IPS-18c (cell line): ENCODE measurements around the gene OR7C2.
A peak's percentile ranks its signal among the peaks of the same experiment; 100 is the strongest.

Experiments
- H3K4me3 ChIP-seq: 2 replicates; pipeline ENCODE4 v1.7.0; 2013; ENCODE audit warnings: low read depth, mild to moderate bottlenecking, low read length, moderate library complexity; ENCODE audit not compliant: insufficient read depth
- H3K9me3 ChIP-seq: one replicate; pipeline ENCODE4 v1.6.1; 2013; ENCODE audit warnings: mild to moderate bottlenecking, low read length, moderate library complexity; ENCODE audit not compliant: control insufficient read depth, insufficient read depth

OR7C2 gene

DNA sequence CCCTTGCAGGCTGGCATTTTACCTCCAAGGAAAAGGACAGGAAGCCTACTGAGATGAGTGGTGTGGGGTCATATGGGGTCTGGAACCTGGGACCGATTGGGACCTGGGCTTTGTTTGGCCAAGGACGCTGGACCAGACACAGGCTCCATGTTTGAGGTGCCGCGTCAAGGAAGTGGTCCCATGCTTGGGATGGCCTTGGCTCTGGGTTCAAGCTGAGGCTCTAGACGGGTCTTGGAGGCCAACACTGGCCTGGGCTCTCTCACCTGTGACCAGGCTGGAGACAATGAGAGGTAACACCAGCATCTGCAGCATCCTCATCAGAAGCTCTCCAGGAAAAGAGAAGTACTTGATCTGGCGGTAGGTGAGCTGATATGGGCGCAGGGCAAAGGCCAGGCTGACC, 30.2 kb downstream of the OR7C2 start:
- Histone ChIP-seq H3K4me3 (no peak overlapping the region), H3K9me3 (no peaks in the 10 kb centered on the region)

DNA sequence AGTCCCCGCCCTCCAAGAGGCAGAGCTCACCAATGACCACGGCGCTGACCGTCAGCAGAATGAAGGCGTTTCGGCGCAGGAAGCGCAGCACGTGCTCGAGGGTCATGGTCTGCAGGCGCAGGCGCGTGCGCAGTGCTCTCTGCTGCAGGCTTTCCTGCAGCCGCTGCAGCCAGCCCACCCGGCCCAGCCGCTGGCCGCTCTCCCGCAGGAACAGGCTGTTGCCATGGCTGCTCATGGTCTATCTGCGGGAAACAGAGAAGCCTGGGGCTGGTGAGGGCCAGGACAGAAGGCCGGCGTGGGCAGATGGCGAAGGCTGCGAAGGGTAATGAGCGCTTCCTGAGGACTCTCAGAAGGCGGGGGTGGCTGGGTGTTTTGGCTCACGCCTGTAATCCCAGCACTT, 31.4 kb downstream of the OR7C2 start:
- Histone ChIP-seq H3K4me3 (no peak overlapping the region), H3K9me3 (no peaks in the 10 kb centered on the region)

DNA sequence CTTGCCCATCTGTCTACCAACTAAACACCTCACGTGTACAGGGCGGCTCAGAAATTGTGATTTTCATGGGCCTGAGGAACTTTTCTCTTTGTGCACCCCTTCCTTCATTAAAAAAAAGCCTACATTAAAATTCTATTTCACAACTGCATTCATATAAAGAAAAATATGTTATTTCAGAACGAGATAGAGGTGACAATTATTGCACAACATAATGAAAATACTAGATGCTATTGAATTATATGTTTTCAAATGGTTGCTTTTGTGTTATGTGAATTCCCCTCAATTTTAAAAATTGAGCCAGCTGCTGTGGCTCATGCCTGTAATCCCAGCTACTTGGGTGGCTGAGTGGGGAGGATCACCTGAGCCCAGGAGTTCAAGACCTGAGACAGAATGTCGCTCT, 33.2 kb downstream of the OR7C2 start:
- Histone ChIP-seq H3K9me3 (no peaks in the 10 kb centered on the region), H3K4me3 (no peak overlapping the region)

DNA sequence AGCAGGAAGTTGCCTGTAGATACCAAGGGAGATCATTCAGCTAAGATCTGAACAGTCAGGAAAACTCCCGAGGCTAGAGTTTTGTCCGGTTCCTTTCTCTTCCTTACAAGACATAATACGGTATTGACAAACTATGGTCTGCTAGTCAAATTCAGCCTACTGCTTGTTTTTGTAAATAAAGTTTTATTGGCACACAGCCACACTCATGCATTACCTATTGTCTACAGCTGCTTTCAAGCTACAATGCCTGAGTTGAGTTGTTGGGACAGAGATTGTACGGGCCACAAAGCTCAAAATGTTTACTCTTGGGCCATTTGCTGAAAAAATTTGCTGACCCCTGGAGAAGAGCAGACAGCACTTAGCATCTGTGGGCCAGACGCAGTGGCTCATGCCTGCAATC, 35.8 kb downstream of the OR7C2 start:
- no peaks in the 10 kb centered on the region for H3K9me3 ChIP-seq
- no peak overlapping the region for H3K4me3 ChIP-seq

GRCh38 chr19:14978161-14978776, 37.0 kb downstream of the OR7C2 start:
- H3K4me3 ChIP-seq = 0 out of 2 replicates have a peak overlapping the region, but pooled peaks have one; percentile 47
- H3K9me3 ChIP-seq = no peaks in the 10 kb centered on the region

DNA sequence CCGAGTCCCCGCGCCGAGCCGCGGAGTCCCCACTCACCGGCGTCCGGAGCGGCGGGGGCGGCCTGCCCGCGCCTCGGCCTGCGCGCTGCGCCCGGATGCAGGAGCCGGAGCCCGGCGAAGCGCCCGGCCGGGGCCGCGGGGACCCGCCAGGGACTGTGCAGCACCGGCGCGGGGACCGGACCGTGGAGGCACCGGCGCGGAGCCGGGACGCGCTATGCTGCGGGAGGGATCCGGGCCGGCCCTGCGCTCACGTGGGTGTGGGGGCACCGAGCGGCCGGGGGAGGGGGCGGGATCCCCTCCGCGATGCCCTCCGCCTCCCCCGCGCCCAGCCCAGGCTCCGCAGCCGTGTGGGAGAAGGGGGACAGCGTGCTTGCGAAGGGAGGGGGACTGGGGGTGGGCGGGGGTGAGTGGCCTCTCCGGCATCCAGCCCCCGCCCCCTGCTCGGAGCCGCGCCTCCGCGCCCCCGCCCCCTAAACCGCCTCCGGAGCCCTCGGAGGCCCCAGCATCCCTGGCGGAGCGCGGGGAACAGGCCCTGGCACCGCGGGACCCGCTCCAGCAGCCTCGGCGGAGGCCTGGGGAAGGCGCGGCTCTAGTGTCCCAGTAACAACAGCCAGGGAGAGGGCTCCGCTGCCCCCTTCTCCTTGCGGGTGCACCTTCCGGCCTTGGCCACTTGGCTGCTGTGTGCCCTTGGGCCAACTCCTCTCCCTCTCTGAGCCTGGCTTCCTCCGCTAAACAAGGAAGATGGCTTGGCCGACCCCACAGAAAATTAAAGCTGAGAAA, 38.4 kb downstream of the OR7C2 start, which contains the start of gene SLC1A6:
TSS of gene SLC1A6 (minus strand) at position 389 of the 780 bp plus-strand sequence. CDS start 6,954 bp downstream, outside the sequence.
- Histone ChIP-seq H3K9me3 (no peaks in the 10 kb centered on the region), H3K4me3 (peak within 1 kb of the TSS; percentile 51)

GRCh38 chr19:14985133-14985532, 43.8 kb downstream of the OR7C2 start:
- Histone ChIP-seq H3K9me3 (no peaks in the 10 kb centered on the region), H3K4me3 (no peak overlapping the region)
